ENCODE data around the gene SLC8A1.

SLC8A1 gene

GRCh38 chr2:40120026-40120425, 331.9 kb downstream of the SLC8A1 start:
- no peak for DNase-seq (ENCODE audit: low read depth)
- no peak overlapping the region for H3K4me3 ChIP-seq (ENCODE audit: low read depth, low read length)
- no peak for TF ChIP-seq CTCF (IDR thresholded peaks at IDR 0.05; ENCODE audit: low read depth, low read length, missing control alignments)

- no peak overlapping the region for H3K4me3 ChIP-seq (ENCODE audit: low read depth, low read length)
- no peak for TF ChIP-seq CTCF (IDR thresholded peaks at IDR 0.05; ENCODE audit: low read depth, low read length, missing control alignments)
- DNase-seq (ENCODE audit: low read depth): no peak
Measured at GRCh38 chr2:40118622-40119021, 333.3 kb downstream of the SLC8A1 start.

- no peak overlapping the region for H3K4me3 ChIP-seq (ENCODE audit: low read depth, low read length)
- no peak for TF ChIP-seq CTCF (IDR thresholded peaks at IDR 0.05; ENCODE audit: low read depth, low read length, missing control alignments)
- no peak for DNase-seq (ENCODE audit: low read depth)
Measured at GRCh38 chr2:40115894-40116293, 336.0 kb downstream of the SLC8A1 start.

GRCh38 chr2:40115348-40115747, 336.5 kb downstream of the SLC8A1 start:
- TF ChIP-seq CTCF (IDR thresholded peaks at IDR 0.05; ENCODE audit: low read depth, low read length, missing control alignments): no peak
- H3K4me3 ChIP-seq (ENCODE audit: low read depth, low read length): no peak overlapping the region
- DNase-seq (ENCODE audit: low read depth): no peak

GRCh38 chr2:40113997-40114396, 337.9 kb downstream of the SLC8A1 start:
- no peak for TF ChIP-seq CTCF (IDR thresholded peaks at IDR 0.05; ENCODE audit: low read depth, low read length, missing control alignments)
- no peak for DNase-seq (ENCODE audit: low read depth)
- H3K4me3 ChIP-seq (ENCODE audit: low read depth, low read length): no peak overlapping the region

GRCh38 chr2:40113272-40113968, 338.5 kb downstream of the SLC8A1 start:
- no peak for DNase-seq (ENCODE audit: low read depth)
- H3K4me3 ChIP-seq (ENCODE audit: low read depth, low read length): no peak overlapping the region
- no peak for TF ChIP-seq CTCF (IDR thresholded peaks at IDR 0.05; ENCODE audit: low read depth, low read length, missing control alignments)

GRCh38 chr2:40109381-40109780, 342.5 kb downstream of the SLC8A1 start:
- DNase-seq (ENCODE audit: low read depth): no peak
- TF ChIP-seq CTCF (IDR thresholded peaks at IDR 0.05; ENCODE audit: low read depth, low read length, missing control alignments): no peak
- H3K4me3 ChIP-seq (ENCODE audit: low read depth, low read length): no peak overlapping the region

Measured in GM12864 (cell line).